Measurements from ENCODE around the gene HBQ1.
"Not testable (repeated sequence)": the region's sequence is repeated elsewhere in the genome, so short reads cannot be mapped to it uniquely, and the experiment has no call there.

Gene HBQ1

DNA sequence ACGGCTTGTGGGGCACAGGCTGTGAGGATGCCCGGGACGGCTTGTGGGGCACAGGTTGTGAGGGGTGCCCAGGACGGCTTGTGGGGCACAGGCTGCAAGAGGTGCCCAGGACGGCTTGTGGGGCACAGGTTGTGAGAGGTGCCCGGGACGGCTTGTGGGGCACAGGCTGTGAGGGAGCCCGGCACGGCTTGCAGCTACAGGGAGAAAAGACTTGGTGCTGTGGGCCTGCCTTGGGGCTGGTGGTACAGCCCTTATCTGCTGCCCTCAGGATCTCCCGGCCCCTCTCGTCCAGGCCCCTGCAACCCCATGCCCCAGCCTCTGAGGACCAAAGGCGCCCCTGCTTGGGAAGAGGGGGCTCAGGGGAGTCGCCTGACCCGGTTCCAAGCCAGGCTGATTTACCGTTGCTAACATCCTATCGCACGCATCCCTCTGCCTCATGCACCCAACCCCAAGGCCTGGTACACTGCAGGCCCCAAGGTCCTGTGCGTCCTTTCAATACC is 19.5 kb upstream of the HBQ1 start:
- no peak for DNase-seq (ENCODE audit: low read depth)

DNA sequence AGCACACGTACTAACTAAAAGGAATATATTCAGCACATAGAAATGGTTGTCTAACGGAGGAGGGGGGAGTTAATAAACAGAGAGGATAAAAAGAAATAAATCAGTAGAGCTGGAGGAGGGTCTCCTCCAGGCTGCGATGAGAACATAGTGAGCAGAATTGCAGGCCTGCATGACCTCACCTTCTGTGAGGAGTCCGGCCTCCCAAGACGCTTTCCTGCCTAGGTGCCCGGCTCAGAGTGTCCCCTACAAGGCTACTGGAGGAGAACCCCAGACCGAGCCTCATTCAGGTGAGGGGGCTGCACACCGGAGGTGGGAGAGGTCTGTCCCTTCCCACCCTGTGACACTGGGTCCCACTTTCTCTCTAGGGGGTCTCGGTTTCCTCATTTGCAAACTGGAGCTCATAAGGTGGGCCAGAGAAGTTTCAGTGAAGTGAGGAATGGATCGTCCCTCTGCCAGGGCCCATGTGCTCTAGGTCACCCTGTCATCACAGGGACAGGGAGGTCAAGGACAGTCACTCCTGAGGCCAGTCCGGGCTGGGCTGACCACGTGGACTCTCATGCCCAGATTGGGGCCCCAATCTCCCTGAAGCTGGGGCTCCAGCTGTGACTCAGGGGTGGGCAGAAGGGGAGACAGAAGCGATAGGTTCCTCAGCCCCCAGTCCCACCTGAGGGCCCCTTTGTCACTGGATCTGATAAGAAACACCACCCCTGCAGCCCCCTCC is 17.8 kb upstream of the HBQ1 start:
- DNase-seq (ENCODE audit: low read depth): no peak

DNA sequence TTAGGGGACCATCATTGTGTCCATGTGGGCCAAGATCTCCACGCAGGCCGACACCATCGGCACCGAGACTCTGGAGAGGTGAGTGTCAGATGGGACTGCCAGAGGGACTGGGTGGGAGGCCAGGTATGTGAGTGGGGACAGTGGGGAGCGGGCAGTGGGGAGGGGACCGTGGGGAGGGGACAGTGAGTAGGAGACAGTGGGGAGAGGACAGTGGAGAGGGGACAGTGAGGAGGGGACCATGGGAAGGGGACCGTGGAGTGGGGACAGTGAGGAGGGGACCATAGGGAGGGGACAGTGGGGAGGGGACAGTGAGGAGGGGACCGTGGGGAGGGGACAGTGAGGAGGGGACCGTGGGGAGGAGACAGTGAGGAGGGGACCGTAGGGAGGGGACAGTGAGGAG is 17.1 kb upstream of the HBQ1 start:
- not testable (repeated sequence) for DNase-seq (ENCODE audit: low read depth)

GRCh38 chr16:163696-164095 is 16.6 kb upstream of the HBQ1 start:
- not testable (repeated sequence) for DNase-seq (ENCODE audit: low read depth)

DNA sequence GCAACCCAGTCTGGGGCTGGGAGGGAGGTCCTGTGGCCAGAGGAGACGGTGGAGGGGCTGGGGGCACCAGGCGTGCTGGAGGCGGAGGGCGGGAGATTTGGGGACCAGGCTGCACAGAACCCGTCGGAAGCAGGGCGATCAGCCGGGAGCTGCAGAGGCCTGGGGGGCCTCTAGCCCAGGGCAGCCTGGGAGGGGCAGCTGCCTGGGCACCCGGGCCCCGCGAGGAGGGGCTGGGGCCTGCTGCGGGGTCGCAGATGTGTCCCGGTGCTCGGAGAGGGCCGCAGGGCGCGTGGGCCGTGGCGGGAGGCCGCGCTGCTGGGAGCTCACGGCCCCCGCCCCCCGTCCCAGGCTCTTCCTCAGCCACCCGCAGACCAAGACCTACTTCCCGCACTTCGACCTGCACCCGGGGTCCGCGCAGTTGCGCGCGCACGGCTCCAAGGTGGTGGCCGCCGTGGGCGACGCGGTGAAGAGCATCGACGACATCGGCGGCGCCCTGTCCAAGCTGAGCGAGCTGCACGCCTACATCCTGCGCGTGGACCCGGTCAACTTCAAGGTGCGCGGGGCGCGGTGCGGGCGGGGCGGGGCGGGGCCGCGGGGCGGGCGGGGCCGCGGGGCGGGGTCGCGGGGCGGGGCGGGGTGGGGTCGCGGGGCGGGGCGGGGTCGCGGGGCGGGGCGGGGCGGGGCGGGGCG is 16.0 kb upstream of the HBQ1 start:
- DNase-seq (ENCODE audit: low read depth): not testable (repeated sequence)

- DNase-seq (ENCODE audit: low read depth): no peak
Observed at GRCh38 chr16:164827-165538, 15.3 kb upstream of the HBQ1 start.

- DNase-seq (ENCODE audit: low read depth): no peak
Observed at GRCh38 chr16:165539-166374, 14.5 kb upstream of the HBQ1 start, which contains the start of gene HBM. TSS of gene HBM (plus strand) at chr16:165978. CDS start at chr16:165998, 20 bp downstream.

GRCh38 chr16:166375-167121 is 13.7 kb upstream of the HBQ1 start:
- no peak for DNase-seq (ENCODE audit: low read depth)

DNA sequence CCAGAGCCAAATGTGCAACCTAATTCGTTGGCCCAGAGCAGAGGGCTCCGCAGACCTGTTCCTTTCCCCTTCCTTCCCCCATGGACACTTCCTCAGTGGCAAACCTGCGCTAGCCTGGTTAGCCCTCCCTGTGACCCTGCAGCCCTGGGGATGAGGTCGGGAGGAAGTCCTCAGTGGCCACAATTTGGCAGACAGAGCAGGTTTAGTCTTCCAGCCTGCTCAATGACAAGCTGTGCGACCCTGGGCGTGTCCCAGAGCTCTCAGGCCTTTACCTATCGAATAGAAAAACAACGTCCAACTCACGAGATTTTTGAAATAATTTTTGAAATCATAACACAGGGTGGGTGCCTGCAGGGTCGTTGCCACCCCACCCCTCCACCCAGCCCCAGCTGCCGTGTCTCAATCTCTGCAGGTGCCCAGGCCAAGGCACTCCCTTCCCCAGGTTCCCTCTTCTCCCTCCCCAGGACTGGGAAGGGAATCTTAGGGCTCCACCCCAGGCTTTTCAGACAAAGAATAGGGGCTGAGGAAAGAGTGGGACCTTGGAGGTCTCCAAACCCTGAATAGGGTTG is 13.1 kb upstream of the HBQ1 start:
- no peak for DNase-seq (ENCODE audit: low read depth)

DNA sequence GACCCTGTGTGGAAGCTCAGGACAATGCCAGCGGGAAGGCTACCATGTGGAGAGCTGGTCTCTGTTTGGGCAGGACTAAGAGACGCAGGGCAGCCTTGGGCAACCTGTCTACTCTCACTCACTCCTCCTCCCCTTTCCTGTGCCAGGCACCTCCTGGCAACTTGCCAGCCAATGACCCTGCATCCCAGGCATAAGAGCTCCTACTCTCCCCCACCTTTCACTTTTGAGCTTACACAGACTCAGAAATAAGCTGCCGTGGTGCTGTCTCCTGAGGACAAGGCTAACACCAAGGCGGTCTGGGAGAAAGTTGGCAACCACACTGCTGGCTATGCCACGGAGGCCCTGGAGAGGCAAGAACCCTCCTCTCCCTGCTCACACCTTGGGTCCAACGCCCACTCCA is 11.8 kb upstream of the HBQ1 start:
- DNase-seq (ENCODE audit: low read depth): no peak

DNA sequence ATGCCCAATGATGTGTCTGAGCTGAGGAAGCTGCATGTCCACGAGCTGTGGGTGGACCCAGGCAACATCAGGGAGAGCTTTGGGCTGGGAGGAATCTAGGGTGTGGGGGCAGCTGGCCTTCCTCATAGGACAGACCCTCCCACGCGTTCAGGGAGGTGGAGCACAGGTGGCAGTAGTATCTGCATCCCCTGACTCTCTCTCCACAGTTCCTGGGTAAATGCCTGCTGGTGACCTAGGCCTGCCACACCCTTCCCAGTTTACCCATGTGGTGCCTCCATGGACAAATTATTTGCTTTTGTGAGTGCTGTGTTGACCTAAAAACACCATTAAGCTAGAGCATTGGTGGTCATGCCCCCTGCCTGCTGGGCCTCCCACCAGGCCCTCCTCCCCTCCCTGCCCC is 11.2 kb upstream of the HBQ1 start:
- DNase-seq (ENCODE audit: low read depth): no peak

DNA sequence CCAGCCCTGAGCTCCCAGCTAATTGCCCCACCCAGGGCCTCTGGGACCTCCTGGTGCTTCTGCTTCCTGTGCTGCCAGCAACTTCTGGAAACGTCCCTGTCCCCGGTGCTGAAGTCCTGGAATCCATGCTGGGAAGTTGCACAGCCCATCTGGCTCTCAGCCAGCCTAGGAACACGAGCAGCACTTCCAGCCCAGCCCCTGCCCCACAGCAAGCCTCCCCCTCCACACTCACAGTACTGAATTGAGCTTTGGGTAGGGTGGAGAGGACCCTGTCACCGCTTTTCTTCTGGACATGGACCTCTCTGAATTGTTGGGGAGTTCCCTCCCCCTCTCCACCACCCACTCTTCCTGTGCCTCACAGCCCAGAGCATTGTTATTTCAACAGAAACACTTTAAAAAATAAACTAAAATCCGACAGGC is 10.2 kb upstream of the HBQ1 start:
- not testable (repeated sequence) for DNase-seq (ENCODE audit: low read depth)

DNA sequence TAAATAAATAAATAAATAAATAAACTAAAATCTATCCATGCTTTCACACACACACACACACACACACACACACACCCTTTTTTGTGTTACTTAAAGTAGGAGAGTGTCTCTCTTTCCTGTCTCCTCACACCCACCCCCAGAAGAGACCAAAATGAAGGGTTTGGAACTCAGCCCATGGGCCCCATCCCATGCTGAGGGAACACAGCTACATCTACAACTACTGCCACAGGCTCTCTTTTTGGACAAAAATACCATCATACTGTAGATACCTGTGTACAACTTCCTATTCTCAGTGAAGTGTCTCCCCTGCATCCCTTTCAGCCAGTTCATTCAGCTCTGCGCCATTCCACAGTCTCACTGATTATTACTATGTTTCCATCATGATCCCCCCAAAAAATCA is 9.5 kb upstream of the HBQ1 start:
- DNase-seq (ENCODE audit: low read depth): no peak

DNA sequence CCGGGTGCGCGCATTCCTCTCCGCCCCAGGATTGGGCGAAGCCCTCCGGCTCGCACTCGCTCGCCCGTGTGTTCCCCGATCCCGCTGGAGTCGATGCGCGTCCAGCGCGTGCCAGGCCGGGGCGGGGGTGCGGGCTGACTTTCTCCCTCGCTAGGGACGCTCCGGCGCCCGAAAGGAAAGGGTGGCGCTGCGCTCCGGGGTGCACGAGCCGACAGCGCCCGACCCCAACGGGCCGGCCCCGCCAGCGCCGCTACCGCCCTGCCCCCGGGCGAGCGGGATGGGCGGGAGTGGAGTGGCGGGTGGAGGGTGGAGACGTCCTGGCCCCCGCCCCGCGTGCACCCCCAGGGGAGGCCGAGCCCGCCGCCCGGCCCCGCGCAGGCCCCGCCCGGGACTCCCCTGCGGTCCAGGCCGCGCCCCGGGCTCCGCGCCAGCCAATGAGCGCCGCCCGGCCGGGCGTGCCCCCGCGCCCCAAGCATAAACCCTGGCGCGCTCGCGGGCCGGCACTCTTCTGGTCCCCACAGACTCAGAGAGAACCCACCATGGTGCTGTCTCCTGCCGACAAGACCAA is 7.8 kb upstream of the HBQ1 start, which contains the start of gene HBA2:
TSS of gene HBA2 (plus strand) at position 503 of the 568 bp plus-strand sequence. CDS start at position 540, 37 bp downstream.
- not testable (repeated sequence) for DNase-seq (ENCODE audit: low read depth)

GRCh38 chr16:173211-173854 is 6.9 kb upstream of the HBQ1 start:
- DNase-seq (ENCODE audit: low read depth): not testable (repeated sequence)

DNA sequence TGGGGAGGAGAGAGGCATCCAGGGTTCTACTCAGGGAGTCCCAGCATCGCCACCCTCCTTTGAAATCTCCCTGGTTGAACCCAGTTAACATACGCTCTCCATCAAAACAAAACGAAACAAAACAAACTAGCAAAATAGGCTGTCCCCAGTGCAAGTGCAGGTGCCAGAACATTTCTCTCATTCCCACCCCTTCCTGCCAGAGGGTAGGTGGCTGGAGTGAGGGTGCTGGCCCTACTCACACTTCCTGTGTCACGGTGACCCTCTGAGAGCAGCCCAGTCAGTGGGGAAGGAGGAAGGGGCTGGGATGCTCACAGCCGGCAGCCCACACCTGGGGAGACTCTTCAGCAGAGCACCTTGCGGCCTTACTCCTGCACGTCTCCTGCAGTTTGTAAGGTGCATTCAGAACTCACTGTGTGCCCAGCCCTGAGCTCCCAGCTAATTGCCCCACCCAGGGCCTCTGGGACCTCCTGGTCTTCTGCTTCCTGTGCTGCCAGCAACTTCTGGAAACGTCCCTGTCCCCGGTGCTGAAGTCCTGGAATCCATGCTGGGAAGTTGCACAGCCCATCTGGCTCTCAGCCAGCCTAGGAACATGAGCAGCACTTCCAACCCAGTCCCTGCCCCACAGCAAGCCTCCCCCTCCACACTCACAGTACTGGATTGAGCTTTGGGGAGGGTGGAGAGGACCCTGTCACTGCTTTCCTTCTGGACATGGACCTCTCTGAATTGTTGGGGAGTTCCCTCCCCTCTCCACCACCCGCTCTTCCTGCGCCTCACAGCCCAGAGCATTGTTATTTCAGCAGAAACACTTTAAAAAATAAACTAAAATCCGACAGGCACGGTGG is 6.1 kb upstream of the HBQ1 start:
- DNase-seq (ENCODE audit: low read depth): not testable (repeated sequence)

DNA sequence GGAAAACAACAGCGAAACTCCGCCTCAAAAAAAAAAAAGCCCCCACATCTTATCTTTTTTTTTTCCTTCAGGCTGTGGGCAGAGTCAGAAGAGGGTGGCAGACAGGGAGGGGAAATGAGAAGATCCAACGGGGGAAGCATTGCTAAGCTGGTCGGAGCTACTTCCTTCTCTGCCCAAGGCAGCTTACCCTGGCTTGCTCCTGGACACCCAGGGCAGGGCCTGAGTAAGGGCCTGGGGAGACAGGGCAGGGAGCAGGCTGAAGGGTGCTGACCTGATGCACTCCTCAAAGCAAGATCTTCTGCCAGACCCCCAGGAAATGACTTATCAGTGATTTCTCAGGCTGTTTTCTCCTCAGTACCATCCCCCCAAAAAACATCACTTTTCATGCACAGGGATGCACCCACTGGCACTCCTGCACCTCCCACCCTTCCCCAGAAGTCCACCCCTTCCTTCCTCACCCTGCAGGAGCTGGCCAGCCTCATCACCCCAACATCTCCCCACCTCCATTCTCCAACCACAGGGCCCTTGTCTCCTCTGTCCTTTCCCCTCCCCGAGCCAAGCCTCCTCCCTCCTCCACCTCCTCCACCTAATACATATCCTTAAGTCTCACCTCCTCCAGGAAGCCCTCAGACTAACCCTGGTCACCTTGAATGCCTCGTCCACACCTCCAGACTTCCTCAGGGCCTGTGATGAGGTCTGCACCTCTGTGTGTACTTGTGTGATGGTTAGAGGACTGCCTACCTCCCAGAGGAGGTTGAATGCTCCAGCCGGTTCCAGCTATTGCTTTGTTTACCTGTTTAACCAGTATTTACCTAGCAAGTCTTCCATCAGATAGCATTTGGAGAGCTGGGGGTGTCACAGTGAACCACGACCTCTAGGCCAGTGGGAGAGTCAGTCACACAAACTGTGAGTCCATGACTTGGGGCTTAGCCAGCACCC is 5.0 kb upstream of the HBQ1 start:
- no peak for DNase-seq (ENCODE audit: low read depth)

- DNase-seq (ENCODE audit: low read depth): not testable (repeated sequence)
Observed at GRCh38 chr16:176006-176405, 4.3 kb upstream of the HBQ1 start.
